WTC11 (cell line): ENCODE results near the gene NAALADL2.

Experiments
- CDX4 ChIP-seq: fragments of 250-450 bp; sonication (Bioruptor Pico); IDR thresholded peaks from 2 replicates; pipeline ENCODE4 v1.9.0; 2021; ENCODE audit warnings: moderate library complexity, mild to moderate bottlenecking, inconsistent platforms, borderline replicate concordance
- CREB1 ChIP-seq: sonication (generic); formaldehyde crosslinking; IDR thresholded peaks from 2 replicates; pipeline ENCODE4 v1.8.0; 2023; ENCODE audit warnings: mild to moderate bottlenecking, missing genetic modification reagents
- FOXP1 ChIP-seq: sonication (generic); formaldehyde crosslinking; IDR thresholded peaks from 2 replicates; pipeline ENCODE4 v1.8.0; 2022; ENCODE audit warnings: missing genetic modification reagents, mild to moderate bottlenecking, moderate library complexity, borderline replicate concordance
- NFE2L1 ChIP-seq: sonication (generic); formaldehyde crosslinking; IDR thresholded peaks from 2 replicates; pipeline ENCODE4 v1.8.1; 2023; ENCODE audit warnings: missing genetic modification reagents
- RELA ChIP-seq: sonication (generic); formaldehyde crosslinking; IDR thresholded peaks from 2 replicates; pipeline ENCODE4 v1.8.1; 2022; ENCODE audit warnings: missing genetic modification reagents, mild to moderate bottlenecking, borderline replicate concordance
- TCF7 ChIP-seq: sonication (generic); formaldehyde crosslinking; IDR thresholded peaks from 2 replicates; pipeline ENCODE4 v1.8.0; 2022; ENCODE audit warnings: mild to moderate bottlenecking, low read depth, missing genetic modification reagents, moderate library complexity
- ZNF121 ChIP-seq: sonication (generic); formaldehyde crosslinking; IDR thresholded peaks from 2 replicates; pipeline ENCODE4 v1.8.0; 2023; ENCODE audit warnings: missing genetic modification reagents
- ZNF396 ChIP-seq: fragments of 250-450 bp; sonication (Bioruptor Pico); IDR thresholded peaks from 2 replicates; pipeline ENCODE4 v1.8.0; 2021; ENCODE audit warnings: mild to moderate bottlenecking, moderate library complexity, borderline replicate concordance
- ZNF416 ChIP-seq: fragments of 250-450 bp; sonication (Bioruptor Pico); IDR thresholded peaks from 2 replicates; pipeline ENCODE4 v1.9.0; 2021; ENCODE audit warnings: mild to moderate bottlenecking, inconsistent platforms
- TF ChIP-seq, protein P1 (sequence below): sonication (generic); formaldehyde crosslinking; IDR thresholded peaks from 2 replicates; pipeline ENCODE4 v1.8.0; 2022; ENCODE audit warnings: mild to moderate bottlenecking, missing genetic modification reagents
- TF ChIP-seq, protein P2 (sequence below): fragments of 200-600 bp; IDR thresholded peaks from 2 replicates; pipeline ENCODE4 v1.8.0; 2022; ENCODE audit warnings: antibody characterized with exemption
- TF ChIP-seq, protein P3 (sequence below): sonication (generic); formaldehyde crosslinking; IDR thresholded peaks from 2 replicates; pipeline ENCODE4 v1.8.1; 2022; ENCODE audit warnings: low read depth, missing genetic modification reagents, borderline replicate concordance

DNA sequence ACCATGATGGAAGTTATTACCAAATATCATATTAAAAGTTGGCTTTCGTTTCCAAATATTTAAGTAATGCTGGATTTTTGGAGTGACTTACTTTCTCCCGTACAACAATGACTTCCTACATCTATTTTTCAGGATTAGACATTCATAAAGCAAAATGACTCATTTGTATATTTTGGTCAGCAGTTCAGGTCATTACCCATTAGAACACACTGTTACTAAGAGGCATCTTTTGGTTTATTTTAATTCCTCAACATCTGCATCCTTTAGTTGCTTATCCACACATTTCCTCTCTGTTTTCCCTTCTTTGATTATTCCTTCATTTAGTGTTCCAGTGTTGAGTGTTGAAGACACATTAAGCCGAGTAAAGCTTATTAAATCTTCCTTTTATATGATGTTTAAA, 348.2 kb downstream of the NAALADL2 start:
- TF ChIP-seq, protein P1, sequence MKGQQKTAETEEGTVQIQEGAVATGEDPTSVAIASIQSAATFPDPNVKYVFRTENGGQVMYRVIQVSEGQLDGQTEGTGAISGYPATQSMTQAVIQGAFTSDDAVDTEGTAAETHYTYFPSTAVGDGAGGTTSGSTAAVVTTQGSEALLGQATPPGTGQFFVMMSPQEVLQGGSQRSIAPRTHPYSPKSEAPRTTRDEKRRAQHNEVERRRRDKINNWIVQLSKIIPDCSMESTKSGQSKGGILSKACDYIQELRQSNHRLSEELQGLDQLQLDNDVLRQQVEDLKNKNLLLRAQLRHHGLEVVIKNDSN (CRISPR knock-in tag) = no peak
- TF ChIP-seq TCF7 (CRISPR knock-in tag) (no peak), CREB1 (no peak), ZNF396 (CRISPR knock-in tag) (no peak), CDX4 (no peak), NFE2L1 (CRISPR knock-in tag) (no peak), ZNF121 (CRISPR knock-in tag) (no peak), FOXP1 (no peak), ZNF416 (CRISPR knock-in tag) (no peak), RELA (no peak)
- TF ChIP-seq, protein P2, sequence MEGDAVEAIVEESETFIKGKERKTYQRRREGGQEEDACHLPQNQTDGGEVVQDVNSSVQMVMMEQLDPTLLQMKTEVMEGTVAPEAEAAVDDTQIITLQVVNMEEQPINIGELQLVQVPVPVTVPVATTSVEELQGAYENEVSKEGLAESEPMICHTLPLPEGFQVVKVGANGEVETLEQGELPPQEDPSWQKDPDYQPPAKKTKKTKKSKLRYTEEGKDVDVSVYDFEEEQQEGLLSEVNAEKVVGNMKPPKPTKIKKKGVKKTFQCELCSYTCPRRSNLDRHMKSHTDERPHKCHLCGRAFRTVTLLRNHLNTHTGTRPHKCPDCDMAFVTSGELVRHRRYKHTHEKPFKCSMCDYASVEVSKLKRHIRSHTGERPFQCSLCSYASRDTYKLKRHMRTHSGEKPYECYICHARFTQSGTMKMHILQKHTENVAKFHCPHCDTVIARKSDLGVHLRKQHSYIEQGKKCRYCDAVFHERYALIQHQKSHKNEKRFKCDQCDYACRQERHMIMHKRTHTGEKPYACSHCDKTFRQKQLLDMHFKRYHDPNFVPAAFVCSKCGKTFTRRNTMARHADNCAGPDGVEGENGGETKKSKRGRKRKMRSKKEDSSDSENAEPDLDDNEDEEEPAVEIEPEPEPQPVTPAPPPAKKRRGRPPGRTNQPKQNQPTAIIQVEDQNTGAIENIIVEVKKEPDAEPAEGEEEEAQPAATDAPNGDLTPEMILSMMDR = no peak
- TF ChIP-seq, protein P3, sequence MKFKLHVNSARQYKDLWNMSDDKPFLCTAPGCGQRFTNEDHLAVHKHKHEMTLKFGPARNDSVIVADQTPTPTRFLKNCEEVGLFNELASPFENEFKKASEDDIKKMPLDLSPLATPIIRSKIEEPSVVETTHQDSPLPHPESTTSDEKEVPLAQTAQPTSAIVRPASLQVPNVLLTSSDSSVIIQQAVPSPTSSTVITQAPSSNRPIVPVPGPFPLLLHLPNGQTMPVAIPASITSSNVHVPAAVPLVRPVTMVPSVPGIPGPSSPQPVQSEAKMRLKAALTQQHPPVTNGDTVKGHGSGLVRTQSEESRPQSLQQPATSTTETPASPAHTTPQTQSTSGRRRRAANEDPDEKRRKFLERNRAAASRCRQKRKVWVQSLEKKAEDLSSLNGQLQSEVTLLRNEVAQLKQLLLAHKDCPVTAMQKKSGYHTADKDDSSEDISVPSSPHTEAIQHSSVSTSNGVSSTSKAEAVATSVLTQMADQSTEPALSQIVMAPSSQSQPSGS (CRISPR knock-in tag) = no peak
